OCI-LY1 (cell line): ENCODE data around the gene HOXC4.

Experiments used
- H2AFZ ChIP-seq: fragments of 200-600 bp; sonication (generic), shearing (Covaris generic); 2 replicates; pipeline ENCODE4 v1.6.0; 2014; ENCODE audit warnings: antibody characterized with exemption, mild to moderate bottlenecking, low read length
- H3F3A ChIP-seq: fragments of 200-600 bp; sonication (generic), shearing (Covaris generic); 2 replicates; pipeline ENCODE4 v1.6.0; 2014; ENCODE audit warnings: mild to moderate bottlenecking, antibody characterized with exemption, low read length, moderate library complexity; ENCODE audit not compliant: insufficient read depth
- H3K27ac ChIP-seq: fragments of 200-600 bp; sonication (generic); 2 replicates; pipeline ENCODE4 v1.5.1; 2014; ENCODE audit warnings: low read length, mixed run types, mild to moderate bottlenecking, low read depth; ENCODE audit not compliant: poor library complexity, severe bottlenecking
- H3K27me3 ChIP-seq: fragments of 200-600 bp; sonication (generic); 2 replicates; pipeline ENCODE4 v1.6.0; 2014; ENCODE audit warnings: antibody characterized with exemption, mild to moderate bottlenecking, low read length, moderate library complexity; ENCODE audit not compliant: insufficient read depth
- H3K36me3 ChIP-seq: fragments of 200-600 bp; sonication (generic); 2 replicates; pipeline ENCODE4 v1.6.1; 2014; ENCODE audit warnings: mild to moderate bottlenecking, antibody characterized with exemption, low read length, moderate library complexity, mixed read lengths; ENCODE audit not compliant: insufficient read depth
- H3K4me1 ChIP-seq: fragments of 200-600 bp; sonication (generic); 2 replicates; pipeline ENCODE4 v1.5.1; 2014; ENCODE audit warnings: mild to moderate bottlenecking, low read length, moderate library complexity; ENCODE audit not compliant: insufficient read depth, severe bottlenecking
- H3K4me2 ChIP-seq: fragments of 200-600 bp; sonication (generic), shearing (Covaris generic); 2 replicates; pipeline ENCODE4 v1.6.1; 2014; ENCODE audit warnings: low read length
- H3K4me3 ChIP-seq: fragments of 200-600 bp; sonication (generic); 2 replicates; pipeline ENCODE4 v1.5.1; 2014; ENCODE audit warnings: low read length, low read depth, mild to moderate bottlenecking, mixed read lengths; ENCODE audit not compliant: poor library complexity, severe bottlenecking
- H3K79me2 ChIP-seq: fragments of 200-600 bp; shearing (Covaris generic); 2 replicates; pipeline ENCODE4 v1.6.1; 2016; ENCODE audit warnings: mixed run types, low read length, mixed read lengths; ENCODE audit not compliant: insufficient read depth
- H3K9ac ChIP-seq: fragments of 200-600 bp; sonication (generic), shearing (Covaris generic); 2 replicates; pipeline ENCODE4 v1.6.1; 2014; ENCODE audit warnings: mild to moderate bottlenecking, low read length, mixed read lengths
- H3K9me2 ChIP-seq: fragments of 200-600 bp; sonication (generic), shearing (Covaris generic); 2 replicates; pipeline ENCODE4 v1.6.1; 2014; ENCODE audit warnings: low read depth, mild to moderate bottlenecking, low read length, mixed read lengths
- H3K9me3 ChIP-seq: fragments of 200-600 bp; shearing (Covaris generic); 2 replicates; pipeline ENCODE4 v1.6.1; 2014; ENCODE audit warnings: low read length, mixed read lengths
- H4K20me1 ChIP-seq: fragments of 200-600 bp; sonication (generic), shearing (Covaris generic); 2 replicates; pipeline ENCODE4 v1.6.0; 2016; ENCODE audit warnings: mild to moderate bottlenecking, low read length; ENCODE audit not compliant: insufficient read depth
- CTCF ChIP-seq: fragments of 200-600 bp; sonication (generic), shearing (Covaris generic); IDR thresholded peaks from 2 replicates; pipeline ENCODE4 v1.5.1; 2017; ENCODE audit warnings: mild to moderate bottlenecking, antibody characterized with exemption, low read length, moderate library complexity, mixed read lengths
- EZH2 ChIP-seq: fragments of 200-600 bp; sonication (generic), shearing (Covaris generic); IDR thresholded peaks from 2 replicates; pipeline ENCODE4 v1.8.0; 2017; ENCODE audit warnings: borderline replicate concordance, mixed run types, mild to moderate bottlenecking, antibody characterized with exemption, low read length, moderate library complexity, mixed read lengths

HOXC4 gene

GRCh38 chr12:54010053-54010971 lies 43.3 kb upstream of the HOXC4 start:
- peaks cover 6% of the 10 kb centered on the region for H3K4me1 ChIP-seq
- no peak overlapping the region for H3K27ac ChIP-seq
- no peaks in the 10 kb centered on the region for H3K9me3 ChIP-seq
- H3K79me2 ChIP-seq = no peaks in the 10 kb centered on the region
- H3F3A ChIP-seq = no peaks in the 10 kb centered on the region
- no peak for TF ChIP-seq CTCF
- TF ChIP-seq EZH2 = no peak
- H2AFZ ChIP-seq = no peak overlapping the region
- no peak overlapping the region for H3K4me2 ChIP-seq
- no peak overlapping the region for H3K4me3 ChIP-seq
- no peaks in the 10 kb centered on the region for H3K36me3 ChIP-seq
- H3K9me2 ChIP-seq = no peaks in the 10 kb centered on the region
- H4K20me1 ChIP-seq = no peaks in the 10 kb centered on the region
- peaks cover 10% of the 10 kb centered on the region; the same call in 1 of the 2 replicates for H3K27me3 ChIP-seq
- H3K9ac ChIP-seq = no peak overlapping the region

- Histone ChIP-seq H3K79me2 (no peaks in the 10 kb centered on the region), H3K9me2 (no peaks in the 10 kb centered on the region), H3F3A (no peaks in the 10 kb centered on the region), H3K4me3 (no peak overlapping the region), H3K9me3 (no peaks in the 10 kb centered on the region), H2AFZ (no peak overlapping the region), H3K36me3 (no peaks in the 10 kb centered on the region), H3K27me3 (peaks cover 10% of the 10 kb centered on the region; the same call in 1 of the 2 replicates), H3K27ac (no peak overlapping the region), H3K4me1 (peaks cover 5% of the 10 kb centered on the region), H3K9ac (no peak overlapping the region), H3K4me2 (no peak overlapping the region; the same call in 1 of the 2 replicates), H4K20me1 (no peaks in the 10 kb centered on the region)
- TF ChIP-seq EZH2 (no peak), CTCF (no peak)
Measured at GRCh38 chr12:54010972-54011664, 42.5 kb upstream of the HOXC4 start.

GRCh38 chr12:54011665-54012532 lies 41.7 kb upstream of the HOXC4 start:
- H3K4me2 ChIP-seq = no peak overlapping the region
- TF ChIP-seq EZH2 (no peak), CTCF (no peak)
- no peak overlapping the region for H2AFZ ChIP-seq
- no peaks in the 10 kb centered on the region for H4K20me1 ChIP-seq
- no peaks in the 10 kb centered on the region for H3K9me2 ChIP-seq
- H3K9ac ChIP-seq = no peak overlapping the region
- H3K4me3 ChIP-seq = no peak overlapping the region
- peaks cover 10% of the 10 kb centered on the region; the same call in 1 of the 2 replicates for H3K27me3 ChIP-seq
- no peaks in the 10 kb centered on the region for H3K9me3 ChIP-seq
- H3K36me3 ChIP-seq = no peaks in the 10 kb centered on the region
- no peaks in the 10 kb centered on the region for H3K79me2 ChIP-seq
- peaks cover under 1% of the 10 kb centered on the region for H3K4me1 ChIP-seq
- H3F3A ChIP-seq = no peaks in the 10 kb centered on the region
- no peak overlapping the region for H3K27ac ChIP-seq
